Neuronal stem cell (in vitro differentiated cells): ENCODE data around the gene SENP1.

Experiments
- DNase-seq: peaks from one replicate; pipeline ENCODE4 v3.0.0-alpha.2; 2013; ENCODE audit warnings: low spot score
- H2AFZ ChIP-seq: one replicate; pipeline ENCODE4 v1.6.1; 2013; ENCODE audit warnings: mild to moderate bottlenecking, low read length, inconsistent platforms
- H2AK5ac ChIP-seq: 2 replicates; pipeline ENCODE4 v1.6.1; 2013; ENCODE audit warnings: low read depth, mild to moderate bottlenecking, inconsistent platforms, low read length, moderate library complexity, mixed read lengths
- H2BK120ac ChIP-seq: 2 replicates; pipeline ENCODE4 v1.6.1; 2013; ENCODE audit warnings: low read depth, mild to moderate bottlenecking, inconsistent platforms, low read length, moderate library complexity, mixed read lengths
- H2BK12ac ChIP-seq: one replicate; pipeline ENCODE4 v1.6.1; 2013; ENCODE audit warnings: low read length, inconsistent platforms
- H2BK15ac ChIP-seq: 2 replicates; pipeline ENCODE4 v1.6.1; 2013; ENCODE audit warnings: mild to moderate bottlenecking, low read length, inconsistent platforms, mixed read lengths
- H2BK5ac ChIP-seq: one replicate; pipeline ENCODE4 v1.6.1; 2013; ENCODE audit warnings: inconsistent platforms, mild to moderate bottlenecking, low read length, moderate library complexity
- H3K14ac ChIP-seq: one replicate; pipeline ENCODE4 v1.6.1; 2013; ENCODE audit warnings: low read length, inconsistent platforms
- H3K18ac ChIP-seq: 2 replicates; pipeline ENCODE4 v1.6.1; 2013; ENCODE audit warnings: low read length, inconsistent platforms
- H3K23ac ChIP-seq: 2 replicates; pipeline ENCODE4 v1.6.1; 2013; ENCODE audit warnings: low read depth, mild to moderate bottlenecking, mixed read lengths, low read length, inconsistent platforms; ENCODE audit not compliant: poor library complexity
- H3K27ac ChIP-seq: replicated peaks from 3 replicates; pipeline ENCODE4 v1.5.1; 2013; ENCODE audit warnings: low read length, inconsistent platforms
- H3K27me3 ChIP-seq, 3 experiments: 2 replicates each; pipeline ENCODE4 v1.6.1; 2013; ENCODE audit warnings: low read length in 3 of 3, mild to moderate bottlenecking in 2 of 3, inconsistent platforms in 1 of 3, low read depth in 1 of 3, mixed read lengths in 1 of 3, moderate library complexity in 1 of 3; ENCODE audit not compliant: control insufficient read depth in 3 of 3, insufficient read depth in 3 of 3
- H3K36me3 ChIP-seq, 2 donors: replicated peaks in 1 of 2; 2 replicates each; pipeline ENCODE4 v1.6.1; 2013; ENCODE audit warnings: low read length in 2 of 2; ENCODE audit not compliant: control insufficient read depth in 2 of 2, insufficient read depth in 2 of 2
- H3K4ac ChIP-seq: 2 replicates; pipeline ENCODE4 v1.6.1; 2013; ENCODE audit warnings: inconsistent platforms, mild to moderate bottlenecking, low read length, moderate library complexity
- H3K4me1 ChIP-seq, 2 donors: 1 replicate in 1 of 2; 2 replicates in 1 of 2; pipeline ENCODE4 v1.6.1; 2013; ENCODE audit warnings: low read length in 2 of 2, low read depth in 1 of 2; ENCODE audit not compliant: control insufficient read depth in 2 of 2, insufficient read depth in 1 of 2
- H3K4me2 ChIP-seq: one replicate; pipeline ENCODE4 v1.6.1; 2013; ENCODE audit warnings: mild to moderate bottlenecking, low read length, inconsistent platforms; ENCODE audit not compliant: insufficient read depth, poor library complexity, severe bottlenecking
- H3K4me3 ChIP-seq, 2 donors: 2 replicates each; pipeline ENCODE4 v1.5.1; 2013; ENCODE audit warnings: low read length in 2 of 2, mild to moderate bottlenecking in 2 of 2, inconsistent platforms in 1 of 2, moderate library complexity in 1 of 2
- H3K79me1 ChIP-seq: one replicate; pipeline ENCODE4 v1.6.1; 2013; ENCODE audit warnings: low read depth, mild to moderate bottlenecking, inconsistent platforms, low read length, moderate library complexity
- H3K9ac ChIP-seq: one replicate; pipeline ENCODE4 v1.6.1; 2013; ENCODE audit warnings: mild to moderate bottlenecking, low read depth, low read length, inconsistent platforms; ENCODE audit not compliant: poor library complexity
- H3K9me3 ChIP-seq, 2 donors: replicated peaks in 1 of 2; 2 replicates each; pipeline versions ENCODE3 to v1.6.1; 2013; ENCODE audit warnings: low read length in 2 of 2, mild to moderate bottlenecking in 2 of 2, inconsistent platforms in 1 of 2, low read depth in 1 of 2, mixed read lengths in 1 of 2, moderate library complexity in 1 of 2; ENCODE audit not compliant: control insufficient read depth in 2 of 2, insufficient read depth in 1 of 2
- H4K8ac ChIP-seq: one replicate; pipeline ENCODE4 v1.6.1; 2013; ENCODE audit warnings: low read depth, mild to moderate bottlenecking, inconsistent platforms, low read length, moderate library complexity
- H4K91ac ChIP-seq: one replicate; pipeline ENCODE4 v1.6.1; 2013; ENCODE audit warnings: low read length, low read depth, mild to moderate bottlenecking, inconsistent platforms; ENCODE audit not compliant: poor library complexity
- WGBS, 2 donors: extraction: QIAGEN DNeasy Blood & Tissue Kit; methylation state at CpG; one replicate each; pipeline ENCODE4 v1.1.7; 2013; ENCODE audit warnings: missing lambda C conversion rate in 2 of 2, mixed read lengths in 1 of 2; ENCODE audit not compliant: insufficient read length in 2 of 2, insufficient replicate concordance in 1 of 2; ENCODE audit errors: extremely low coverage in 2 of 2; 5-methylcytosine and 5-hydroxymethylcytosine counted together

Gene SENP1

GRCh38 chr12:48003226-48004052, 102.4 kb downstream of the SENP1 start:
- Histone ChIP-seq H3K79me1 (peaks cover 5% of the 10 kb centered on the region), H3K4me3 (peak overlapping the region; percentile 71 to 98), H3K4me1 (peaks cover 21 to 22% of the 10 kb centered on the region in 2 donors), H3K36me3 (peaks cover 17 to 21% of the 10 kb centered on the region in 2 donors), H3K4me2 (peak overlapping the region; percentile 75), H4K91ac (no peak overlapping the region), H2AK5ac (peak overlapping the region; percentile 77), H2BK12ac (no peak overlapping the region), H3K9ac (peak overlapping the region; percentile 100), H2BK120ac (peak overlapping the region; percentile 57), H4K8ac (no peak overlapping the region), H3K27ac (peak overlapping the region; percentile 81), H2BK5ac (peak overlapping the region; percentile 98), H3K14ac (peak overlapping the region; percentile 91), H3K4ac (no peak overlapping the region), H3K18ac (peak overlapping the region; percentile 99), H3K9me3 (no peaks in the 10 kb centered on the region), H3K27me3 (peaks cover 0 to 2% (median 2%) of the 10 kb centered on the region in 3 experiments), H3K23ac (peak overlapping the region; percentile 45), H2BK15ac (peak overlapping the region; percentile 72), H2AFZ (peak overlapping the region; percentile 89)
- no CpG with 5 or more reads among the region's 38 CpGs for WGBS, 2 donors
- peak; percentile 50 for DNase-seq

GRCh38 chr12:48002773-48003218, 103.1 kb downstream of the SENP1 start:
- Histone ChIP-seq H3K14ac (no peak overlapping the region), H2AFZ (peak overlapping the region; percentile 89), H3K27ac (peak overlapping the region; percentile 81)

GRCh38 chr12:48002414-48002730, 103.5 kb downstream of the SENP1 start:
- Histone ChIP-seq H4K91ac (no peak overlapping the region), H3K4me2 (peak overlapping the region; percentile 75), H2BK5ac (peak overlapping the region; percentile 15), H3K36me3 (peaks cover 26 to 32% of the 10 kb centered on the region in 2 donors), H3K18ac (peak overlapping the region; percentile 53), H3K27ac (peak overlapping the region; percentile 81), H2BK15ac (no peak overlapping the region), H2AK5ac (no peak overlapping the region), H4K8ac (no peak overlapping the region), H3K4ac (no peak overlapping the region), H3K9me3 (no peaks in the 10 kb centered on the region), H2BK120ac (no peak overlapping the region), H2AFZ (peak overlapping the region; percentile 89), H3K27me3 (peaks cover 0 to 2% (median 0%) of the 10 kb centered on the region in 3 experiments), H3K4me1 (peaks cover 20 to 22% of the 10 kb centered on the region in 2 donors), H3K9ac (peak overlapping the region; percentile 65), H3K79me1 (peaks cover 6% of the 10 kb centered on the region), H3K23ac (no peak overlapping the region), H2BK12ac (no peak overlapping the region), H3K4me3 (peak overlapping the region; percentile 71 to 98), H3K14ac (no peak overlapping the region)
- no CpG with 5 or more reads among the region's 13 CpGs for WGBS, 2 donors
- peak; percentile 41 for DNase-seq

More at GRCh38 chr12:48002773-48003218, 103.1 kb downstream of the SENP1 start:
- no CpG with 5 or more reads among the region's 26 CpGs for WGBS, 2 donors
- Histone ChIP-seq H3K4me3 (peak overlapping the region; percentile 71 to 98), H3K9me3 (no peaks in the 10 kb centered on the region), H3K4me2 (peak overlapping the region; percentile 75), H2BK12ac (no peak overlapping the region), H2AK5ac (no peak overlapping the region), H3K23ac (no peak overlapping the region), H3K79me1 (peaks cover 6% of the 10 kb centered on the region), H3K18ac (peak overlapping the region; percentile 53), H3K36me3 (peaks cover 22 to 28% of the 10 kb centered on the region in 2 donors), H2BK15ac (no peak overlapping the region), H4K8ac (no peak overlapping the region), H2BK5ac (no peak overlapping the region), H4K91ac (no peak overlapping the region), H3K9ac (peak overlapping the region; percentile 65), H3K27me3 (peaks cover 0 to 2% (median 0%) of the 10 kb centered on the region in 3 experiments), H3K4me1 (peaks cover 20 to 22% of the 10 kb centered on the region in 2 donors), H2BK120ac (no peak overlapping the region), H3K4ac (no peak overlapping the region)
- DNase-seq: no peak
